Left lung (tissue), 10 donors: ENCODE measurements around the gene AP1AR. TPM values are rescaled to one million over a fixed set of nuclear protein-coding genes. Genes with fewer than 3 reads are reported as not detected.

Source experiments
- ATAC-seq: fragments of 200-7000 bp; cut with Tn5 transposase; one replicate; pipeline ENCODE4 v1.9.1; 2020; ENCODE audit warnings: moderate library complexity
- DNase-seq, 4 donors: peaks; one replicate each; pipeline ENCODE4 v3.0.0-alpha.2; 2013 to 2020
- H3K27ac ChIP-seq, 2 donors: fragments of 200-600 bp; sonication (generic) in 1 of 2; one replicate each; pipeline versions ENCODE4 v1.5.0 to v1.8.0; 2020 to 2021
- H3K27me3 ChIP-seq, 2 donors: fragments of 200-600 bp; sonication (generic) in 1 of 2; one replicate each; pipeline versions ENCODE4 v1.5.0 to v1.8.0; 2020 to 2021
- H3K36me3 ChIP-seq, 2 donors: fragments of 200-600 bp; sonication (generic) in 1 of 2; one replicate each; pipeline versions ENCODE4 v1.5.0 to v1.8.0; 2020 to 2021
- H3K4me1 ChIP-seq, 2 donors: fragments of 200-600 bp; one replicate each; pipeline ENCODE4 v1.8.0; 2021
- H3K4me3 ChIP-seq, 2 donors: fragments of 200-600 bp; sonication (generic) in 1 of 2; one replicate each; pipeline versions ENCODE4 v1.5.0 to v1.8.0; 2020 to 2021; ENCODE audit warnings: mild to moderate bottlenecking in 1 of 2
- H3K9me3 ChIP-seq, 2 donors: fragments of 200-600 bp; sonication (generic) in 1 of 2; one replicate each; pipeline versions ENCODE4 v1.5.0 to v1.8.0; 2020 to 2021
- CTCF ChIP-seq, 2 donors: fragments of 200-600 bp; sonication (generic) in 1 of 2; IDR thresholded peaks; one replicate each; pipeline versions ENCODE4 v1.5.0 to v1.8.0; 2021; ENCODE audit warnings: antibody characterized with exemption in 2 of 2
- intact Hi-C, 2 donors: fragments of 100-400 bp; cut with DNase I; formaldehyde crosslinking; loops; one replicate each; pipeline versions ENCODE4 v1.11.2 to v1.14.2; 2022
- polyA plus RNA-seq, 6 donors: library from polyadenylated mRNA; unstranded; fragments of 120-200 nt; gene quantifications; one replicate each; pipeline ENCODE4 v1.2.1, GENCODE V29; 2013; ENCODE audit not compliant: insufficient read length in 6 of 6
- total RNA-seq, 2 donors: library from RNA; stranded (reverse); fragmentation: NEBNext Ultra II Directional; extraction: Animal tissue kit (Norgen Biotek cat#: 25700); gene quantifications; one replicate each; pipeline ENCODE4 v1.2.1, GENCODE V29; 2021
- donor health status: DM: no; HTN: yes; CAD: no.
- donor health status: DM: no; HTN: no; CAD: no.

Gene AP1AR
- total and polyA plus RNA-seq, 8 donors, result 15.8 to 34.9 (median 29.6) TPM

GRCh38 chr4:112185334-112185733 lies 46.3 kb upstream of the AP1AR start:
- TF ChIP-seq CTCF (IDR thresholded peaks at IDR 0.05), result no peak
- intact Hi-C loops, result no loop called here
- Histone ChIP-seq H3K27me3 (no peaks in the 10 kb centered on the region), H3K4me1 (peaks cover 0 to 14% of the 10 kb centered on the region in 2 donors), H3K4me3 (no peak overlapping the region), H3K9me3 (no peaks in the 10 kb centered on the region), H3K36me3 (no peaks in the 10 kb centered on the region), H3K27ac (no peak overlapping the region)
- no peak for DNase-seq
- ATAC-seq, result no peak

DNA sequence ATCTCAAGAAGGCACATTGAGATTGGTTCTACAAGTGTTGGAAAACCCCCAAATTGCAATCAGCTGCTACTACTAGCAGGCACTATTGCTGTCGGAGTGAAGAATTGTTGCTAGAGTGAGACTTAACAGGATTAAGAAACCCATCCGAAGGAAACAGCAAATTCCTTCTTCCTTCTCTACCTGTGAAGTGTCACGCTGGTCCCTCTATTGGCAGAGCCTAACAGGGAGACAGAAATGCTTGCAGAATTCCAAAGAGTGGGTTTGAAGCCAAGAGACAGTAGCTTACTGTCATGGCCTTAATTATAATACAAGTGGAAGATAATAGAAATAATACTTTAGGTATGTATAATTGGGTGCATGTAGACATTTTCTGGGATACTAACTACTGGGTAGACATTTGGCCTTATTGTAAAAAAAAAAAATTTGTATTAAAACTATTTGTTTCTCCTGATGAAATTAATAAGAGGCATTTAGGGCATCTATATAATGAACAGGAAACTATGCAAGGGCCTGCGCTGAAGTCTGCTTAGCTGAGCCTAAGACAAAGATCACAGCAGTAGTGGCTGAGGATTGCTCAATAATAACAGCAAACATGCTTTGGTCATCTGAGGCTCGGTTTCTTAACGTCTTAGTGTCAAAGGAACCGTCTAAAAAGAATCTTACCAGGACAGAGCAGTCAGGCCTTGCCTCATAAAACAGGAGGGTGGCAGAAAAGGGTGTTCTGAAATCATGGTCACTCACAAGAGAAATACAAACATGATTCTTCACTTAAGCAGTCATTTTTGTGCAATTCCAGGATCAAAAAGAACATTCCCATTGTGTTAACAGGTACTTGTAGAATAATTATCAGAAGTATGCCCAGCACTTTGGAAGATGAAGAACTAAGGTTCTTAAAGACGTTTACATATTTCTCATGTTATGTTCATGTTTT lies 45.6 kb upstream of the AP1AR start:
- Histone ChIP-seq H3K27ac (no peak overlapping the region), H3K27me3 (no peaks in the 10 kb centered on the region), H3K9me3 (no peaks in the 10 kb centered on the region), H3K4me3 (no peak overlapping the region), H3K36me3 (peaks cover 0 to 5% of the 10 kb centered on the region in 2 donors), H3K4me1 (peaks cover 0 to 14% of the 10 kb centered on the region in 2 donors)
- DNase-seq (no peak), ATAC-seq (peak; percentile 89)
- intact Hi-C loops, result no loop called here
- no peak for TF ChIP-seq CTCF (IDR thresholded peaks at IDR 0.05)

GRCh38 chr4:112189754-112190153 lies 41.8 kb upstream of the AP1AR start:
- intact Hi-C loops, result no loop called here
- Histone ChIP-seq H3K4me3 (no peak overlapping the region), H3K27ac (no peak overlapping the region), H3K4me1 (peaks cover 0 to 14% of the 10 kb centered on the region in 2 donors), H3K36me3 (peaks cover 0 to 5% of the 10 kb centered on the region in 2 donors), H3K27me3 (no peaks in the 10 kb centered on the region), H3K9me3 (no peaks in the 10 kb centered on the region)
- DNase-seq, result no peak
- ATAC-seq, result no peak
- TF ChIP-seq CTCF (IDR thresholded peaks at IDR 0.05), result no peak

DNA sequence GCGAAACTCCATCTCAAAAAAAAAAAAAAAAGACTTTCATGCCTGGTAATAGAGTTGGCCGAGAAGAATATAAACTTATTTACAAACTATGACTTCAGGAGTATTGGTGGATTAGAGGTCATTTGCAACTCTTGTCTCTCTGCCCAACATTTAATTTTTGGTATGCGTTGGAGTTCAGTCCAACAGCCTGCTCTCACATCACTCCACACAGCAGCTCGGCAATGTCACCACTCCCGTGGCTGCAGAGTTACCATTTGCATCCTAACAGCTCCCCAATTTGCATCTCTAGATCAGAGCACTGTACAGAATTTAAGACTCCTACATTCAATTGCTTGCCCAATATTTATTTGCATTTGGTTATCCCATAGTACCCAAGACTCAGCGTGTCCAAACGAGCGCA lies 40.9 kb upstream of the AP1AR start:
- no peaks in the 10 kb centered on the region for H3K9me3 ChIP-seq
- intact Hi-C loops, result no loop called here
- peaks cover 0 to 5% of the 10 kb centered on the region in 2 donors for H3K36me3 ChIP-seq
- no peak for TF ChIP-seq CTCF (IDR thresholded peaks at IDR 0.05)
- H3K27ac ChIP-seq, result no peak overlapping the region
- peaks cover 0 to 8% of the 10 kb centered on the region in 2 donors for H3K4me1 ChIP-seq
- no peak overlapping the region for H3K4me3 ChIP-seq
- ATAC-seq (no peak), DNase-seq (no peak)
- no peaks in the 10 kb centered on the region for H3K27me3 ChIP-seq

GRCh38 chr4:112196461-112196860 lies 35.1 kb upstream of the AP1AR start:
- no peaks in the 10 kb centered on the region for H3K27me3 ChIP-seq
- intact Hi-C loops, result no loop called here
- DNase-seq (no peak), ATAC-seq (no peak)
- H3K36me3 ChIP-seq, result no peaks in the 10 kb centered on the region
- no peaks in the 10 kb centered on the region for H3K9me3 ChIP-seq
- TF ChIP-seq CTCF (IDR thresholded peaks at IDR 0.05), result no peak
- H3K27ac ChIP-seq, result no peak overlapping the region
- no peaks in the 10 kb centered on the region for H3K4me1 ChIP-seq
- no peak overlapping the region for H3K4me3 ChIP-seq
